Measurements from ENCODE around the gene ABCA4.

ABCA4 gene

DNA sequence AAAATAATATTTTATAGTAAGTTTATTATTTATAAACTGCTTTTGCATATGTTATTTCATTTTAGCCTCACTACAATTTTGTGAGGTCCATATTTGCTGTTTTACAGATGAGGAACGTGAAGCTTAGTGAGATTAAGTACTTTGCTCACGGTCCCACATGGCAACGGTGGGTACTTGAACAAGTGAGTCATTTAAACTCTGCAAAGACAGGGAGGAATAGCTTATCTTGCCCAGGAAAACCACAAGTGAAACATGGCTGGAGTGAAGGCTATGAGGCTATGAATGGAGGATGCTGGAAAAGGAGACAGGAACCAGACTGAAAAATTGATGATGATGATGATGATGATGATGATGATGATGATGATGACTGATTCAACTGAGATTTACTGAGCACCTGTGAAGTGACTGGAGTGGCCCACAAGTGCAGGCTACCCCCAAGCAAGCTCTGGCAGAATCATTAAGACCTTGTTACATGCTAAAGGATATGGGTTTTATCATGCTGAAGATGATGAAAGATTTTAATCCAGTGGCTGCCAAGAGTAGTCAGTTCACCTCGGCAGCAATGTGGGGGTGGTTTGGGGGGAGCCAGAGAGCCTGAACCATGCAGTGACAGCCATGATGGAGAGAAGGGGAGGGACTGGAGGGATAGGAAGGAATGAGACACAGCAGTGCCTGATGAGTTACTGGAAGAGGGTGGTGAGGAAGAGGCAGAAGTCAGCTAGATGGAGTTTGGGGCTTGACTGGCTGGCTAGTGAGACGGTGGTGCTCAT lies 1.4 kb upstream of the ABCA4 start:
- Histone ChIP-seq H2AFZ (ENCODE audit: low read length) (no peak overlapping the region), H3K79me2 (ENCODE audit: insufficient read depth, low read length) (no peaks in the 10 kb centered on the region), H3K9ac (ENCODE audit: low read depth, low read length, poor library complexity, severe bottlenecking) (no peak overlapping the region), H4K20me1 (ENCODE audit: insufficient read depth, low read length, poor library complexity, severe bottlenecking) (no peaks in the 10 kb centered on the region), H3F3A (ENCODE audit: low read depth) (no peaks in the 10 kb centered on the region), H3K9me2 (replicated peaks; ENCODE audit: low read depth, low read length) (no peaks in the 10 kb centered on the region), H3K4me1 (ENCODE audit: insufficient read depth, low read length, poor library complexity, severe bottlenecking) (peaks cover 6% of the 10 kb centered on the region), H3K4me3 (ENCODE audit: low read length, poor library complexity, severe bottlenecking) (no peak overlapping the region), H3K4me2 (ENCODE audit: low read depth, low read length, poor library complexity, severe bottlenecking) (no peak overlapping the region), H3K36me3 (ENCODE audit: insufficient read depth, low read length) (no peaks in the 10 kb centered on the region), H3K9me3 (ENCODE audit: insufficient read depth, low read depth, low read length) (no peaks in the 10 kb centered on the region), H3K27me3 (ENCODE audit: insufficient read depth, low read length, poor library complexity, severe bottlenecking) (no peaks in the 10 kb centered on the region)
- no peak for TF ChIP-seq EZH2phosphoT487 (IDR thresholded peaks at IDR 0.05; ENCODE audit: borderline replicate concordance)
- no peak for TF ChIP-seq CTCF (conservative IDR thresholded peaks at IDR 0.05; ENCODE audit: low read length)

DNA sequence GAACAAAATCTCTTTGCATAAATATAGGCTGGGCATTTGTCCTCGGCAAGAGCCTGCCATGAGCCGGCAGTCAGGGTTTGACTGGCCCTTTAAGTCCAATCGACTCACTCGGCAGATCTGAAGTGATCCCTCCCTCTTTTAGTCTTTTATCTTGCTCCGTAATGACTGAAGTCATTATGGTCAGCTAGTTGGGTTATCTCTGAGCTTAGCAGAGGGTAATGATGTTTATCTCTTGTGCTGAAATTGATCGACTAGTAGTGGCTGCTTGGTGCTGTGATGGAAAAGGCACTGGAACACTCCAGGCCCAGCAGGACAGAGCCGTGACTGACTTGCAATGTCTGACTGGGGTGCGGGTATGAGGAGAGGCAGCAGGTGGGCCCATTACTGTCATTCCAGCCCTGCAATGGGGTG lies 468 bp upstream of the ABCA4 start:
- no peaks in the 10 kb centered on the region for H4K20me1 ChIP-seq (ENCODE audit: insufficient read depth, low read length, poor library complexity, severe bottlenecking)
- peaks cover 15% of the 10 kb centered on the region for H3K4me1 ChIP-seq (ENCODE audit: insufficient read depth, low read length, poor library complexity, severe bottlenecking)
- H3K9me2 ChIP-seq (replicated peaks; ENCODE audit: low read depth, low read length), result no peaks in the 10 kb centered on the region
- H3K4me2 ChIP-seq (ENCODE audit: low read depth, low read length, poor library complexity, severe bottlenecking), result no peak overlapping the region
- H3K27me3 ChIP-seq (ENCODE audit: insufficient read depth, low read length, poor library complexity, severe bottlenecking), result no peaks in the 10 kb centered on the region
- H3K4me3 ChIP-seq (ENCODE audit: low read length, poor library complexity, severe bottlenecking), result no peak overlapping the region
- H3K9me3 ChIP-seq (ENCODE audit: insufficient read depth, low read depth, low read length), result no peaks in the 10 kb centered on the region
- H3K36me3 ChIP-seq (ENCODE audit: insufficient read depth, low read length), result no peaks in the 10 kb centered on the region
- H2AFZ ChIP-seq (ENCODE audit: low read length), result no peak overlapping the region
- H3K79me2 ChIP-seq (ENCODE audit: insufficient read depth, low read length), result no peaks in the 10 kb centered on the region
- no peak overlapping the region for H3K9ac ChIP-seq (ENCODE audit: low read depth, low read length, poor library complexity, severe bottlenecking)
- no peak for TF ChIP-seq CTCF (conservative IDR thresholded peaks at IDR 0.05; ENCODE audit: low read length)
- no peak for TF ChIP-seq EZH2phosphoT487 (IDR thresholded peaks at IDR 0.05; ENCODE audit: borderline replicate concordance)
- H3F3A ChIP-seq (ENCODE audit: low read depth), result no peaks in the 10 kb centered on the region

GRCh38 chr1:94120570-94120901 lies 412 bp downstream of the ABCA4 start:
- Histone ChIP-seq H3K9me3 (ENCODE audit: insufficient read depth, low read depth, low read length) (no peaks in the 10 kb centered on the region), H2AFZ (ENCODE audit: low read length) (no peak overlapping the region), H3K27me3 (ENCODE audit: insufficient read depth, low read length, poor library complexity, severe bottlenecking) (no peaks in the 10 kb centered on the region), H4K20me1 (ENCODE audit: insufficient read depth, low read length, poor library complexity, severe bottlenecking) (no peaks in the 10 kb centered on the region), H3K4me2 (ENCODE audit: low read depth, low read length, poor library complexity, severe bottlenecking) (no peak overlapping the region), H3K79me2 (ENCODE audit: insufficient read depth, low read length) (no peaks in the 10 kb centered on the region), H3K36me3 (ENCODE audit: insufficient read depth, low read length) (no peaks in the 10 kb centered on the region), H3K4me3 (ENCODE audit: low read length, poor library complexity, severe bottlenecking) (no peak overlapping the region), H3K9me2 (replicated peaks; ENCODE audit: low read depth, low read length) (no peaks in the 10 kb centered on the region), H3K9ac (ENCODE audit: low read depth, low read length, poor library complexity, severe bottlenecking) (no peak overlapping the region), H3K4me1 (ENCODE audit: insufficient read depth, low read length, poor library complexity, severe bottlenecking) (peaks cover 21% of the 10 kb centered on the region), H3F3A (ENCODE audit: low read depth) (no peaks in the 10 kb centered on the region)
- TF ChIP-seq CTCF (conservative IDR thresholded peaks at IDR 0.05; ENCODE audit: low read length) (no peak), EZH2phosphoT487 (IDR thresholded peaks at IDR 0.05; ENCODE audit: borderline replicate concordance) (no peak)

Data from Loucy (cell line).